Panc1 (cell line): Measurements from ENCODE around the gene TIGD6.

Experiments used
- CTCF ChIP-seq: fragments of 450-650 bp; IDR thresholded peaks from 2 replicates; pipeline ENCODE4 v1.5.1; 2017; ENCODE audit warnings: mild to moderate bottlenecking
- POLR2AphosphoS5 ChIP-seq: IDR thresholded peaks from 2 replicates; pipeline ENCODE4 v1.6.1; 2012; ENCODE audit warnings: mild to moderate bottlenecking, low read depth, low read length, moderate library complexity
- SIN3A ChIP-seq: IDR thresholded peaks from 2 replicates; pipeline ENCODE4 v1.6.1; 2012; ENCODE audit warnings: low read depth, mild to moderate bottlenecking, low read length, moderate library complexity, borderline replicate concordance; ENCODE audit not compliant: insufficient read depth
- TCF7L2 ChIP-seq: IDR thresholded peaks from 2 replicates; pipeline ENCODE4 v1.6.1; 2011; ENCODE audit warnings: mild to moderate bottlenecking, low read depth, low read length, inconsistent platforms

- no peak for TF ChIP-seq CTCF
- TF ChIP-seq POLR2AphosphoS5: no peak
- TF ChIP-seq TCF7L2: no peak
- no peak for TF ChIP-seq SIN3A
These were observed 20.6 kb downstream of the TIGD6 start for GRCh38 chr5:149979896-149980295.
